Epithelial cell of proximal tubule (primary cell): Measurements from ENCODE around the gene TGFBR3. TPM values are rescaled to one million over a fixed set of nuclear protein-coding genes. Genes with fewer than 3 reads are reported as not detected.

Experiments used
- DNase-seq: peaks from one replicate; pipeline ENCODE4 v3.0.0-alpha.2; 2011; ENCODE audit warnings: low read depth
- H3K4me3 ChIP-seq: 2 replicates; pipeline ENCODE4 v1.5.1; 2011; ENCODE audit warnings: low read depth, mild to moderate bottlenecking, low read length
- total RNA-seq: library from RNA; depleted of rRNA; stranded (reverse); fragments of >200 nt; gene quantifications from 2 replicates; pipeline ENCODE4 v1.2.3, GENCODE V29; 2015
- TF ChIP-seq, protein P1 (sequence below): conservative IDR thresholded peaks from 2 replicates; pipeline ENCODE4 v1.5.1; 2012; ENCODE audit warnings: low read depth, mild to moderate bottlenecking, low read length

The TGFBR3 gene
- total RNA-seq, 1 donor from 2014 or later, result 6.9 TPM

DNA sequence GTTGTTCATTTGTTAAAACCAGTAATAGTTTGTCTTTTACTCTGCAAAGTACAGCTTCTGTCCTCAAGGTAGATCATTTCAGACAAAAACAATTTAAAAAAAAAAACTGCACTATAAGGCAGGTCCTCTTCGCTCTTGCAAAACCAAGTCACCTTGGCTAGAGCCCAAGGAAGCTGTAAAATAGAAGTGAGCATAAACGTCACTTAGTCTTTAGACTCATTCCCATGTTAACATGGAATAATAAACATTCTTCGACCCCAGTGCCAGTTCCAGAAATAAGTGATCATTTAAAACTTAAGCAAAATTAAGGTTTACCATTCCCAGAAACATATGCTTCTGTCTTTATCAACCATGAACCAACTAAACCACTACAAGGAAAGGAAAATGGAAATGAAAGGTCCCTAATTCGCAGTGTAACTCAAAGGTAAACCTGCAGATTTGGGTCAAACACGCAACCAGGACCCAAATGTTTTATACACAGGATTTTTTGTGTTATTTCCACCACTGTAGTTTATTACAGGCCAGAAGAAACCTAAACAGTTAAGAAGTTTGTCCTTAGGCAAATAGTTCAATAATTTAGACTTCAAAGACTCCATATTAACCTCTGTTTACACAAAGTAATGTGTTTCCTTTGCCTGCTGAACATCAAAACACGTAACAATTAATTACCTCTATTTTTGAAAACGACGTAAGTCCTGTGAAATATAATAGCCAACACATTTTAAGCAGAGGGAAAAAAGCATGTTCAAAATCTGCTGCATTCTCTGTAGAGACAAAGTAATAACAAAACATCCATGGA is 54.6 kb downstream of the TGFBR3 start:
- TF ChIP-seq, protein P1, sequence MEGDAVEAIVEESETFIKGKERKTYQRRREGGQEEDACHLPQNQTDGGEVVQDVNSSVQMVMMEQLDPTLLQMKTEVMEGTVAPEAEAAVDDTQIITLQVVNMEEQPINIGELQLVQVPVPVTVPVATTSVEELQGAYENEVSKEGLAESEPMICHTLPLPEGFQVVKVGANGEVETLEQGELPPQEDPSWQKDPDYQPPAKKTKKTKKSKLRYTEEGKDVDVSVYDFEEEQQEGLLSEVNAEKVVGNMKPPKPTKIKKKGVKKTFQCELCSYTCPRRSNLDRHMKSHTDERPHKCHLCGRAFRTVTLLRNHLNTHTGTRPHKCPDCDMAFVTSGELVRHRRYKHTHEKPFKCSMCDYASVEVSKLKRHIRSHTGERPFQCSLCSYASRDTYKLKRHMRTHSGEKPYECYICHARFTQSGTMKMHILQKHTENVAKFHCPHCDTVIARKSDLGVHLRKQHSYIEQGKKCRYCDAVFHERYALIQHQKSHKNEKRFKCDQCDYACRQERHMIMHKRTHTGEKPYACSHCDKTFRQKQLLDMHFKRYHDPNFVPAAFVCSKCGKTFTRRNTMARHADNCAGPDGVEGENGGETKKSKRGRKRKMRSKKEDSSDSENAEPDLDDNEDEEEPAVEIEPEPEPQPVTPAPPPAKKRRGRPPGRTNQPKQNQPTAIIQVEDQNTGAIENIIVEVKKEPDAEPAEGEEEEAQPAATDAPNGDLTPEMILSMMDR, result no peak
- no peak for DNase-seq
- no peak overlapping the region for H3K4me3 ChIP-seq

- peak; percentile 88 for DNase-seq
These were observed 55.5 kb downstream of the TGFBR3 start for GRCh38 chr1:91830242-91831131.

DNA sequence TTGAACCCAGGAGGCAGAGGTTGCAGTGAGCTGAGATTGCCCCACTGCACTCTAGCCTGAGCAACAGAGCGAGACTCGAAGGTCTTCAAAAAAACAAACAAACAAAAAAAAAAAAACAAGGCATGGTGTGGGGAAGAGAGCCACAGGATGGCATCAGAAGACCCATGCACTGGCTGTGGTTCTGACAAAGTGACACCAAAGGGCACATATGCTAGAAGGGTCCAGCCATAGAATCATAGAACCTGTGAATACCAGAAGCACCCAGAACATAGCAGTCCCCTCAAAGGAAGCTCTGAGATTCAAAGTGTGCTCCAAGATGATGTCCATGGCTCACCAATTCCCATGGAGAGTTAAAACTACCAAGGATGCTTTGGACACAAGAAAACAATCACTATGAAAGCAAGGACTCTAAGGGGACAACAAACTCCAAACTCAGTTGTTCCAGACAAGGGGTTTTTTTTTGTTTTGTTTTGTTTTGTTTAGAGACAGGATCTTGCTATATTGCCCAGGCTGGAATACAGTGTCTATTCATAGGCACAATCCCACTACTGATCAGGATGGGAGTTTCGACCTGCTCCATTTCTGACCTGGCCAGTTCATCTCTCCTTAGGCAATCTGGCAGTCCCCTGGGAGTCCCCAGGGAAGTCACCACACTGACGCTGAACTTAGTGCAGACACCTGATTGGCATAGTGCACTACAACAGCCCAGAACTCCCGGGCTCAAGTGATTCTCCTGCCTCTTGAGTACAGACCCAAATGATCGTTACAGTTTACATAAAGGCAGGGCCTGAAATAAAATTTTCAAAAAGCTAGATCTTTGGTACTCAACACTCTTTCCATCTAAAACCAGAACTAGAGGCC is 56.4 kb downstream of the TGFBR3 start:
- TF ChIP-seq, protein P1, result no peak

More at GRCh38 chr1:91830242-91831131, 55.5 kb downstream of the TGFBR3 start:
- TF ChIP-seq, protein P1, result peak; percentile 68
- no peak overlapping the region for H3K4me3 ChIP-seq

DNA sequence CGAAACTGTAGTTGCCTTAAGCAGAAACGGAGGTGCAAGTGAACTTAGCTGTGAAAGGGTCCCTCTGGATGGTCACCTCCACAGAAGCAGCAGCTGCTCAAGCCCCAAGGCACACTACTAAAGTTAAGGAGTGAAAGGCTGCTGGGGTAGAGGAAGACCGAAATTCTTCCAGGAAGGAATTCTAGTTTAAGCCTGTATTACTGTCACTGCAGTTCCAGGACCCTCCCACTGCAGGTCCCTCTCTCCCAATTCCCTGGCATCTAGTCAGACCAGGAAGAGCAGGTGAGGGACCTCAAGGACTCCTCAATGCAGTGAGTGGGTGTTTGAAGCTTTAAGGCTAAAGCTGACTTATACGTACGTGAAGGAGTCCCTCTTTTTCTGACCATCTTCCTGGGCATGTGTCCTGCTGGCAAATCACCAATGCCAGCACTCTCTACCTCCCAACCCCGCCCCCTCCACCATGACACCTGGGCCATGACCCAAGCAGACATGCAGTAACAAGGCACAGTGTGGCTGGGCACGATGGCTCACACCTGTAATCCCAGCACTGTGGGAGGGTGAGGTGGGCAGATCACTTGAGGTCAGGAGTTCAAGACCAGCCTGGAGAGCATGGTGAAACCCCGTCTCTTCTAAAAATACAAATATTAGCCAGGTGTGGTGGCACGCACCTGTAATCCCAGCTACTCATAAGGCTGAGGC is 57.2 kb downstream of the TGFBR3 start:
- peak overlapping the region; percentile 45 for H3K4me3 ChIP-seq
- DNase-seq, result no peak
- TF ChIP-seq, protein P1, result no peak

More for the DNA sequence above, 56.4 kb downstream of the TGFBR3 start:
- H3K4me3 ChIP-seq, result no peak overlapping the region
- no peak for DNase-seq

- H3K4me3 ChIP-seq, result peak overlapping the region; percentile 45
- DNase-seq, result peak; percentile 90
- TF ChIP-seq, protein P1, result no peak
These were observed 58.3 kb downstream of the TGFBR3 start for GRCh38 chr1:91827459-91828321.
